Measurements from ENCODE around the gene ERCC4.
A peak's percentile ranks its signal among the peaks of the same experiment; 100 is the strongest.

Gene ERCC4

GRCh38 chr16:13951611-13952010, 31.7 kb downstream of the ERCC4 start:
- TF ChIP-seq SIN3A (IDR thresholded peaks at IDR 0.05; ENCODE audit: borderline replicate concordance, insufficient read depth, low read length) (no peak), REST (IDR thresholded peaks at IDR 0.05; ENCODE audit: insufficient read depth in 1 of 2, low read depth in 2 of 2, low read length in 2 of 2) (no peak), POLR2AphosphoS5 (IDR thresholded peaks at IDR 0.05; ENCODE audit: low read depth, low read length) (no peak), TAF1 (IDR thresholded peaks at IDR 0.05; ENCODE audit: borderline replicate concordance, insufficient read depth, low read length) (no peak), FOXP2 (optimal IDR thresholded peaks at IDR 0.05; ENCODE audit: borderline replicate concordance, extremely low read depth, extremely low read length, insufficient read depth) (no peak)

GRCh38 chr16:13953501-13953900, 33.5 kb downstream of the ERCC4 start:
- TF ChIP-seq TAF1 (IDR thresholded peaks at IDR 0.05; ENCODE audit: borderline replicate concordance, insufficient read depth, low read length), result no peak

DNA sequence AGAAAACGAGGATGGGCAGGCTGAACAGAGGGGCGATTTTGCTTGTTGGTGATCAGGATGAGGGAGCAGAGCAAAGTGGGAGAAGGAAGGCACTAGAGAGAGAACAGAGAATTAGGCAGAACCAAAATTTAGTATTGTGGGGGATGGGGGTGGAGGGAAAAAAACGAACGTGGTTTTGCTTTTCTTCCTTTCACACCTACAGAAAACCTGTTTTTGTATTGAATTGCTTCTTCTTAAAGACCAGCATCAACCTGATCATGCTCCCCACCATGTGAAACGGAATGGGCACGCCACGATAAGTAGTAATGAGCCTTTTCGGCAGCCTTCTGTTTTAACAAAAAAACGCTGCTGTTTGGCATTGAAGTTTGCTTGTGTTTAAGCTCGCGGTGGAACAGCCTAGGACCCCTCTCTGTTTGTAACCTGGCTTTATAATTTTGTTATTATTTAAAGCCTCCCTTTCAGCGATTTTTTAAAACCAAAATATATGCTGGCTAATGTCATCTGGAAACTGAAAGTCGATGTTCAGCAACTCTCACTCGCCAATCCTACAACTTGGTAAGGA, 36.8 kb downstream of the ERCC4 start:
- TF ChIP-seq POLR2AphosphoS5 (IDR thresholded peaks at IDR 0.05; ENCODE audit: low read depth, low read length) (no peak), TAF1 (IDR thresholded peaks at IDR 0.05; ENCODE audit: borderline replicate concordance, insufficient read depth, low read length) (no peak), REST (IDR thresholded peaks at IDR 0.05; ENCODE audit: insufficient read depth in 1 of 2, low read depth in 2 of 2, low read length in 2 of 2) (no peak), SIN3A (IDR thresholded peaks at IDR 0.05; ENCODE audit: borderline replicate concordance, insufficient read depth, low read length) (no peak), FOXP2 (optimal IDR thresholded peaks at IDR 0.05; ENCODE audit: borderline replicate concordance, extremely low read depth, extremely low read length, insufficient read depth) (no peak)

DNA sequence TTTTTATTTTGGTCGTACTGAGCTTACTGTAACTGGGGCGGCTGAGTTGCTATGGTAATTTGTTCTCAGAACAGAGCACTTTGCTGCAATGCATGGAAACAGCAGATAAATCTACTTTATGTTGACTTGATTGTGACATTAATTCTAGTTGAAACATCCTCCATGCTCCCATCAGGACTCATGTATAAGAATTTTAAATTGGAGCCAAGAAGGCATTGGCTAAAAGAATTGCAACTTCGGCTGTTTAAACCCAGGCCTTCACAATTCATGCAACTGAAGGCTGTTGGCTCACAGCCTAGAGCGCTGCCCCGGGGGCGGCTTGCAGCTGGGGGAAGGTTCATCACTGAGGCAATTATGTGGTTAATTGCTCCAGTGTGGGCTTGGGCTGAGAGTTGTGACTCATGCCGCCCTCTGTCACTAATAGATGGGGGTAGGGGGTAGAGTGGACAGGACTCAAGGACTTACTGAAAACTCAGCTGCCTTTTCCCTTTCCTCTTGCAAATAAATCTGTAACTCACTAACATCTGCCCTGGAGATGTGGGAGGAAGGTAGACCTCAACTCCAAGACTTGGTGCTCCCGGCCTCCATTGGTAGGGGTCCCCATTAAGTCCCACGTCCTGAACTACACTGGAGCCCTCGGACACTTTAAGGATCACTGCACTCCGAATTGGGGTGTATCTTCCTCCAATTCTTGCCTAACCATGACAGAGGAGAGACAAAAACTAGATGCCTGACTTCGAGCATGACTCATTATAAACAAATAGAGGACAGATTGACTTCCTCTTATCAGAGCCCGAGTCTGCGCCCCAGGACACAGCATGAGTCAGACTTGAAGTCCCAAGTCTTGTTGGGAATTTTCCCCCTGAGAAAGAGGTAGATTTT, 37.5 kb downstream of the ERCC4 start:
- TF ChIP-seq FOXP2 (optimal IDR thresholded peaks at IDR 0.05; ENCODE audit: borderline replicate concordance, extremely low read depth, extremely low read length, insufficient read depth) (no peak), POLR2AphosphoS5 (IDR thresholded peaks at IDR 0.05; ENCODE audit: low read depth, low read length) (peak; percentile 37), REST (IDR thresholded peaks at IDR 0.05; ENCODE audit: insufficient read depth in 1 of 2, low read depth in 2 of 2, low read length in 2 of 2) (peak in 1 of 2 experiments; percentile 68; a peak in 2 of 4 replicates)

DNA sequence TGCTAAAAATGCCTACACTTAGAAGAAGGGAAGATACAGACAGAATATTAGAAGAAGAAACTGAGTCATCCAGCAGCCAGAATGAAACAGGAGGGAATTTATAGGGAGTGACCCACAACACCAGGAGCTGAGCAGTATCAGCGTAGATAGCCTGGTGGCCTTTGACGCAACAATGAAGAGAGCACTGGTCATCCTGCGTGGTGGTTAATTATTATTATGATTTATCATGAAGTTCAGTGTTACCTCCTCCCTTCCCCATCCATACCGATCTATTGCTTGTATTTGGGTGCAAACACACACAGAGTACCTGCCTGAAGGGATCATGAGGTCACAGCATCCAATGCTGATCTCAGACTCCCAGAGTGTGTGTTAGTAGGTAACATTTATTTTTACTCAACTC, 38.5 kb downstream of the ERCC4 start:
- TF ChIP-seq POLR2AphosphoS5 (IDR thresholded peaks at IDR 0.05; ENCODE audit: low read depth, low read length) (no peak), REST (IDR thresholded peaks at IDR 0.05; ENCODE audit: insufficient read depth in 1 of 2, low read depth in 2 of 2, low read length in 2 of 2) (no peak), TAF1 (IDR thresholded peaks at IDR 0.05; ENCODE audit: borderline replicate concordance, insufficient read depth, low read length) (no peak), FOXP2 (optimal IDR thresholded peaks at IDR 0.05; ENCODE audit: borderline replicate concordance, extremely low read depth, extremely low read length, insufficient read depth) (no peak), SIN3A (IDR thresholded peaks at IDR 0.05; ENCODE audit: borderline replicate concordance, insufficient read depth, low read length) (no peak)

All from PFSK-1 (cell line).